ENCODE measurements around the gene FRAS1.
"Not testable (repeated sequence)": the region's sequence is repeated elsewhere in the genome, so short reads cannot be mapped to it uniquely, and the experiment has no call there.

FRAS1 gene

GRCh38 chr4:78057600-78058550 is 752 bp downstream of the FRAS1 start:
- no peak for DNase-seq (ENCODE audit: low read depth in 2 of 2)

GRCh38 chr4:78058591-78059523 is 1.7 kb downstream of the FRAS1 start:
- DNase-seq (ENCODE audit: low read depth in 2 of 2): no peak

- DNase-seq (ENCODE audit: low read depth in 2 of 2): no peak
Observed at GRCh38 chr4:78059524-78059889, 2.4 kb downstream of the FRAS1 start.

GRCh38 chr4:78059938-78060337 is 2.8 kb downstream of the FRAS1 start:
- no peak for DNase-seq (ENCODE audit: low read depth in 2 of 2)

GRCh38 chr4:78061939-78062570 is 4.9 kb downstream of the FRAS1 start:
- no peak for DNase-seq (ENCODE audit: low read depth in 2 of 2)

- no peak for DNase-seq (ENCODE audit: low read depth in 2 of 2)
Observed at GRCh38 chr4:78065508-78066192, 8.5 kb downstream of the FRAS1 start.

GRCh38 chr4:78068481-78068880 is 11.4 kb downstream of the FRAS1 start:
- no peak for DNase-seq (ENCODE audit: low read depth in 2 of 2)

- DNase-seq (ENCODE audit: low read depth in 2 of 2): no peak
Observed at GRCh38 chr4:78069319-78069718, 12.2 kb downstream of the FRAS1 start.

- DNase-seq (ENCODE audit: low read depth in 2 of 2): no peak
Observed at GRCh38 chr4:78069859-78070258, 12.7 kb downstream of the FRAS1 start.

- no peak for DNase-seq (ENCODE audit: low read depth in 2 of 2)
Observed at GRCh38 chr4:78070731-78071282, 13.7 kb downstream of the FRAS1 start.

- no peak for DNase-seq (ENCODE audit: low read depth in 2 of 2)
Observed at GRCh38 chr4:78074759-78075158, 17.6 kb downstream of the FRAS1 start.

- no peak for DNase-seq (ENCODE audit: low read depth in 2 of 2)
Observed at GRCh38 chr4:78075986-78076385, 18.9 kb downstream of the FRAS1 start.

- no peak for DNase-seq (ENCODE audit: low read depth in 2 of 2)
Observed at GRCh38 chr4:78078101-78078500, 21.0 kb downstream of the FRAS1 start.

- no peak for DNase-seq (ENCODE audit: low read depth in 2 of 2)
Observed at GRCh38 chr4:78079726-78080430, 22.8 kb downstream of the FRAS1 start.

- DNase-seq (ENCODE audit: low read depth in 2 of 2): no peak
Observed at GRCh38 chr4:78081541-78081940, 24.4 kb downstream of the FRAS1 start.

GRCh38 chr4:78083035-78083434 is 25.9 kb downstream of the FRAS1 start:
- DNase-seq (ENCODE audit: low read depth in 2 of 2): no peak

GRCh38 chr4:78091534-78091933 is 34.4 kb downstream of the FRAS1 start:
- no peak for DNase-seq (ENCODE audit: low read depth in 2 of 2)

- DNase-seq (ENCODE audit: low read depth in 2 of 2): not testable (repeated sequence)
Observed at GRCh38 chr4:78092350-78092749, 35.2 kb downstream of the FRAS1 start.

GRCh38 chr4:78092850-78093249 is 35.7 kb downstream of the FRAS1 start:
- DNase-seq (ENCODE audit: low read depth in 2 of 2): no peak

- no peak for DNase-seq (ENCODE audit: low read depth in 2 of 2)
Observed at GRCh38 chr4:78095081-78095480, 38.0 kb downstream of the FRAS1 start.

GRCh38 chr4:78099058-78099457 is 41.9 kb downstream of the FRAS1 start:
- no peak for DNase-seq (ENCODE audit: low read depth in 2 of 2)

Measured in stimulated activated CD8-positive, alpha-beta memory T cell treated with anti-CD3 and anti-CD28 coated beads, Interleukin-2, amount 100 ng/mL, for 48 hours (primary cell).